CD4-positive, alpha-beta T cell treated with Interleukin-1 beta for 1 hour (primary cell): ENCODE data around the gene PRIM2.
"Not testable (repeated sequence)": the region's sequence is repeated elsewhere in the genome, so short reads cannot be mapped to it uniquely, and the experiment has no call there.

ENCODE experiments used
- DNase-seq, 2 donors: peaks; one replicate each; pipeline ENCODE4 v3.0.0-alpha.2; 2020 to 2022

The PRIM2 gene

DNA sequence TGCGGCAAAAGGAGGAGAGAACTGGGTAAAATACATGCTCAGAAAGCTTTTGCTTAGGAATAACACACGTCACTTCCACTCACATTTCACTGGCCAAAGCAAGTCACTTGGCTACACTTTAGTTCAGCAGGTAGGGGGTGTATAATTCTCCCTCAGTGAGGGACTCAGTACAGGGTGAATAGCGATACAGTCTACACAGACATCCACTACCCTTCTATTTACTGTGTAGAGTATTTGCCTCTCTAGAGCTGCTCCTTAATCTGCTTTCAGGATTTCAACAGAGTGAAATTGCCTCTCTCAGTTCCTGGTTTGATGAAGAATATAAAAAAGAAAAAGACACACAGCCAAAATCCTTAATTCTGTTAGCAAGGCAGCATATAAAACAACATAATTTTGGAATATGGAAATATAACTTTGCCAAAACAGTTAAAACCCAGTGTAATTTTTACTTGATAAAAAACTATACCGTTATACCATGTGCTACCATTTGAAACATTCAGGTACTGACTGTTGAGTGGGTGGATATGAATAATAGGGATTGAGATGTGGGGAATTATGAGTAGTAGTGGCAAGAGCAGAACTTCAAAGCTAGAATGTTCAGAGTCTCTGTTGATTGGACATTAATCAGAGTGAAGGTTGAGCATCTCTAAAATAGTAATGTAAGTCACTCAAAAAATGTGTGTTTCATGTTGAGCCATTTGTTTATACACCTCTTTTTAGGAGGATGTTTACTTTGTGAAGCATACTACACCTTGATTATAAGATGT is 51.7 kb downstream of the PRIM2 start:
- not testable (repeated sequence) for DNase-seq

DNA sequence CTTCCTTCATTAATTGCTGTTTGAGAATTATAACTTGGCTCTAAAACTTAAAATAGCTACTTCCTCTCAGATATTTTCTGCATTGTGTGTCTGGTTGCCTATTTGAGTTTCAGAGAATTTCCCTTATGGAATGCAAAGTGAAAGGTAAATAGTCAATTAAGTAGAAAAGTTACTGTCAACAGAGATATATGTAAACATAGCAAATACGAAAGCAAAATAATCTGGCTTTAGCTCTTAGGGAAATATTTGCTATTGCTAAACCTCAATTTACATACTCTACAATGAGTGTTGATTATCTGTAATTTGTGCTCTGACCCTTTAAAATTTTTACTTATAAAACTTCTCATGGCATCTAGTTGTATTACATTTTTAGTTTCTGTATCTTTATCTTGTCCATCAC is 54.3 kb downstream of the PRIM2 start:
- not testable (repeated sequence) for DNase-seq

DNA sequence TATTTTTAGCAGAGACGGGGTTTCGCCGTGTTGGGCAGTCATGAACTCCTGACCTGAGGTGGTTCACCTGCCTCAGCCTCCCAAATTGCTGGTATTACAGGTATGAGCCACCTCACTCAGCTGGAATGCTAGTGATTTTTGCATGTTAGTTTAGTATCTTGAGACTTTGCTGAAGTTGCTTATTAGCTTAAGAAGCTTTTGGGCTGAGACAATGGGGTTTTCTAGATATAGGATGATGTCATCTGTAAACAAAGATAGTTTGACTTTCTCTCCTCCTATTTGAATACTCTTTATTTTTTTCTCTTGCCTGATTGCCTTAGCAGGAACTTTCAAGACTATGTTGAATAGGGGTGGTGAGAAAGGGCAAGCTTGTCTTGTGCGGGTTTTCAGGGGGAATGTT is 57.3 kb downstream of the PRIM2 start:
- not testable (repeated sequence) for DNase-seq

DNA sequence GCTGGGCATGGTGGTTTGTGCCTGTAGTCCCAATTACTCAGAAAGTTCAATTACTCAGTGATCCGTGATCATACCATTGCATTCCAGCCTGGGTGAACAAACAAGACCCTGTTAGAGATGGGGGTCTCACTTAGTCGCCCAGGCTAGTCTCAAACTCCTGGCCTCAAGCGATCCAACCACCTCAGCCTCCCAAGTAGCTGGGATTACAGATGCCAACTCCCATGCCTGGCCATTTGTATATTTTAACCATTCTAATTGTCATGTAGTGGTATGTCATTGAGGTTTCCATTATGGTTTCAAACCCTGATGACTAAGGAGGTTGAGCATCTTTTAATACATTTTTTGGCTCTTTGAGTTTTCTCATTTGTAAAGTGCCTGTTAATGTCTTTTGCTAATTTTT is 58.7 kb downstream of the PRIM2 start:
- not testable (repeated sequence) for DNase-seq

DNA sequence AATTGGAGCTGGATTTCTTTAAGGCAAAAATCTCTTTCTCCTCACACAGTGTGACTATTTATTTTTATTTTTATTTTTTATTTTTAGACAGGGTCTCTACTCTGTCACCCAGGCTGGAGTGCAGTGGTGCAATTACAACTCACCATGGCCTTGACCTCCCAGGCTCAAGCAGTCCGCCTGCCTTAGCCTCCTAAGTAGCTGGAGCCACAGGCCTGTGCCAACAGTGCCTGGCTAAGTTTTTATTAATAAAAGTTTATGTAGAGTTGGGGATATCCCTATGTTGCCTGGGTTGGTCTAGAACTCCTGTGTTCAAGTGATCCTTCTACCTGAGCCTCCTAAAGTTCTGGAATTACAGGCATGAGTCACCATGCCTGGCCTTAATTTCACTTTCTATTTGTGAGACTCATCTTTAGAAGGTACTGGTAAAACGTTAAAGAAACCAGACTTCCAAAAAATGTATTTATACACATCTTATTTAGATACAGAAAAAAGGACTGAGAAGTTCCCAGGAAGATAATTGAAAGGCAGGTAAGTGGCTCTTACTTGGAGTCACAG is 71.7 kb downstream of the PRIM2 start:
- DNase-seq = not testable (repeated sequence)

DNA sequence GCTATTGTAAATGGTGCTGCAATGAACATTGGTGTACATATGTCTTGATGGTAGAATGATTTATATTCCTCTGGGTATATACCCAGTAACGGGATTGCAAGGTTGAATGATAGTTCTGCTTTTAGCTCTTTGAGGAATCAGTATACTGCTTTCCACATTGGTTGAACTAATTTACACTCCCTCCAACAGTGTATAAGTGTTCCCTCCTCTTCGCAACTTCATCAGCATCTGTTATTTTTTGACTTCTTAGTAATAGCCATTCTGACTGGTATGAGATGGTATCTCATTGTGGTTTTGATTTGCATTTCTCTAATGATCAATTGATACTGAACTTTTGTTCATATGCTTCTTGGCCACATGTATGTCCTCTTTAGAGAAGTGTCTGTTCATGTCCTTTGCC is 73.4 kb downstream of the PRIM2 start:
- DNase-seq = not testable (repeated sequence)

DNA sequence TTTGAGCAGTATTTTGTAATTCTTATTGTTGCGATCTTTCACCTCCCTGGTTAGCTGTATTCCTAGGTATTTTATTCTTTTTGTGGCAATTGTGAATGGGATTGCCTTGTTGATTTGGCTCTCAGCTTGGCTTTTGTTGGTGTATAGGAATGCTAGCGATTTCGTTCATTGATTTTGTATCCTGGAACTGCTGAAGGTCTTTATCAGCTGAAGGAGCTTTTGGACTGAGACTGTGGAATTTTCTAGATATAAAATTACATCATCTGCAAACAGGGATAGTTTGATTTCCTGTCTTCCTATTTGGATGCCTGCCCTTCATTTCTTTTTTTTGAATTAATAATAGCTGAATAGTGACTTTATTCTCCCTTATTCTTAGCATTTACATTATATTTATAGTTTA is 74.6 kb downstream of the PRIM2 start:
- DNase-seq = not testable (repeated sequence)

DNA sequence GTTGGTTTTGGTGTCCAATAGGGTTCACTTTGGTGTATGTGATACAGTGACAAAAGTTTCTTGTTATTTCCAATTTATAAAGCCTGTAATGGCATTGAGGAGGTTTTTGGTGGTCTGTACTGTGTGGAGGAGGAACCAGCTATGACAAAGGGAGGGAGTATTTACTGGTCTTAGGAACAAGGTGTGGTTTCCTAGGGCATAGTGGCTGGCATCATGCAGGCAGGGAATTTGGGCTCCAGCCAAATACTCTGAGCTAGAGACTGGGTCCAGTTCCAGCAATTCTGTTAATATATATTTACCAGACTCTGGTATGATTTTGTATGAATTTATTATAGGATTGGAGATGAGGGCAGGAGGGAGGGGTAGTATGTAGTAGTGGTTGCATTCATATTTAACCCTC is 101.9 kb downstream of the PRIM2 start:
- not testable (repeated sequence) for DNase-seq

DNA sequence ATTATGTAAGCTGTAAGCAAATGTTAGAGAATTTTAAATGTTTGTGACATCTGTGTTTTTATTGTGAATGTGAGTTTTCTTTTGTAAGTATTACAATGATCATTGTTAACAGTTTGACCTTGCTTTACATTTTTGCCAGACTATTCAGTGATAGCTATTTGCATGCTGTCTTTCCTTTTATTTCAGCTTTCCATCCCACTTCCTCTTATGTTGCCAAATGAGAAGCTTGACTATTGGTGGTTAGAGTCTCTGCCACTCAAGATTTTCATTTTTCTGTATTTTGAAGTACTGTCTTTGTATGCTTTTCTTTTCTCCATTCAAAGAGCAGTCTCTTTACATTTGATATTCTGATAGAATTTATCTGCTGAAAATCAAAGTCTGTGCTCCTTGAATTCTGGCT is 104.1 kb downstream of the PRIM2 start:
- no peak for DNase-seq

DNA sequence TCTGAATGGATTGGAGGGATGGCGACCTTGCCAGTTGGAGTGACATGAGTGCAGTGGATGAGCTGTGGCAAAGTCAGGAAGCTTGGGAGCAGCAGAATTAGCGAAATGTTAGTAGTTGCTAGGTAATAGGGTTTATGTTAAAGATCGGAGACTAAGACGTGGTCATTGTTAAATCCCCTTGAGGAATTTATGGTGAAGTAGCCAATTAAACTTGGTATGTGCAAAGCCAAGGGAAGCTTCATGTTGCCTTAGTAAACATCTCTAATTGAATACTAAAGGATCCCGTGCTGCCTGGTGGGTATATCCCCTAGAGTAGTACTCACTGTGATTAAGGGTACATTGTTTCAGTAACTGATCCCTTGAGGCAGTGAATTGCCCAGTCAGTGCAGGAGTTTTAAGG is 106.0 kb downstream of the PRIM2 start:
- DNase-seq = no peak

DNA sequence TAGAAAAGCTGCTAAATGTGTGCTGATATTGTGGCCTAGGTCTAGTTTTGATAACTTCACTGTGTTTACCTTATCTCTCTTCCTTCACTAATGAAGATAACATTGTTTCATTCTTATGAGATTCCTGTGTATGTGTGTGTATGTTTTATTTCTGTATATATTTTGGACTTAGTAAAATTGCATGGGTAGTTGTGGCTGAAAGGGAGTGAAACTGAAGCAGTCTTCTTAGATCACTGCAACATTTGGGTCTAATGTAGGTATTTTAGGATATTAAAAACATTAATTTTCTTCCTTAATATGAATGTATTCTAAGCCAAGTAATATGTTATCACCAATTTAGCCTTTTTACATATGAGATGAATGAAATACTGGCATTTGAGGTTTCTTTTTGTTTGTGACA is 114.3 kb downstream of the PRIM2 start:
- DNase-seq = not testable (repeated sequence)

DNA sequence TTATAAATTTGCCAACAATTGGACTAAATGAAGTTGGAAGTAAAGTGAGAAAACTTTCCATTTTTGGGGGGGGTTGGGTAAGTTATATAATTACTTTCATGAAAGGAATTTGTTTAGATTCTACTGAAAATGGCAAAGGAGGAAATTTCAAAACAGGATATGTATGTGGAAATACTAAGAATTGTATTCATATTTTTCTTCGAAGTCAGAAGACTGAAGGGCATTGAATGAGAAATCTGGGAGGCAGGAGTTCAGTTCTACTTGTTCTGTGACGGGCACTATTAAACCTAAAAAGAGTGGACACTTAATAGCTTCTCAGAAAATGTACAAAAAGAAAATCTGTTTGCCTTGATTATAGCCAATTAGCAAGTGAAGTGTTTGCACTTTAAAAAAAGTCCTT is 114.7 kb downstream of the PRIM2 start:
- no peak for DNase-seq

DNA sequence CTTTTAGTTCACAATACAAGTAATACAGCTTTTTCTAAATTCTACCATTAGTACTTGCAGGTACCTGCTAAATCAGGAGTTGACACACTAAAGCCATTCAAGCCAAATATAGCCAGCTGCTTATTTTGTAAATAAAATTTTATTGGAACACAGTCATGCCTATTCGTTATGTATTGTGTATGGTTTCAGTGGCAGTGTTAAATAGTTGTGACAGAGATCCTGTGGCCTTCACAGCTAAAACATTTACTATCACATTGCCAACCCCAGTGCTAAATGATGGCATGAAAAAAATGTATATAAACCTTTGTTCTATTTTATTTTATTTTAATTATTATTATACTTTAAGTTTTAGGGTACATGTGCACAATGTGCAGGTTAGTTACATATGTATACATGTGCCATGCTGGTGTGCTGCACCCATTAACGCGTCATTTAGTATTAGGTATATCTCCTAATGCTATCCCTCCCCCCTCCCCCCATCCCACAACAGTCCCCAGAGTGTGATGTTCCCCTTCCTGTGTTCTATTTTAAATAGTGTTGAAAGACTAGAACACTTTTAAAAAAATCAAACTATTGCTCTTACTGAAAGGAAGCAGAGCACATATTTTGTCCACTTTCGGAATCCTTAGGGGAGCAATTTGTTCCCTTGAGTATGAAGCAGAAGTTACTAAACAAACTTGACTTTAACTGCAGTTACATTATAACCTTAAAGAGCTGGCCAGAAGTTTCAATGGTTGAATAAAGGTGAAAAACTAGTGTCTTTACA is 115.7 kb downstream of the PRIM2 start:
- DNase-seq = peak in 1 of 2 donors; percentile 2

DNA sequence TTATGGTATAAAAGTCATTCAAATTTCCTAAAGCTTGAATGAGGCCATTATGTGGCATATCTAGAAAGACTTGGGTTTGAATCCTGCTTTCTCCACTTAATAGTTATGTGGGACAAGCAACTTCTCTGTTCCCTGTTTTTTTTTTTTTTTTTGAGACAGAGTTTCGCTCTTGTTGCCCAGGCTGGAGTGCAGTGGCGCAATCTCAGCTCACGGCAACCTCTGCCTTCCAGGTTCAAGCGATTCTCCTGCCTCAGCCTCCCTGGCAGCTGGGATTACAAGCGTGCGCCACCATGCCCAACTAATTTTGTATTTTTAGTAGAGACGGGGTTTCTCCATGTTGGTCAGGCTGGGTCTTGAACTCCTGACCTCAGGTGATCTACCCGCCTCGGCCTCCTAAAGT is 116.4 kb downstream of the PRIM2 start:
- DNase-seq = not testable (repeated sequence)

DNA sequence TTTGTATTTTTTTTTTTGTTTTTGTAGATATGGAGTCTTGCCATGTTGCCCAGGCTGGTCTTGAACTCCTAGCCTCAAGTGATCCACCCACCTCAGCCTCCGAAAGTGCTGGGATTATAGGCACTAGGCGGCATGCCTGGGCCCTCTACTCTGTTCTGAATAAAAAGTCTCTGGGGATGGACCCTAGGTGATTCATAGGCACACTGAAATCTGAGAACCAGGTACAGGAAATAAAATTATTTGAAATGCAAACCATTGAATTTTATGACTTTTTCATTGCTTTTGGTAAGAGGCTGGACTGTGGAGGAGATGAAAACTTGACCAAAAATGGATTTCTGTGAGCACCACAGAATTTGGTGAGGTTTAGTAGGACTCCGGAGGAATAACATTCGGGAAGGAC is 117.5 kb downstream of the PRIM2 start:
- DNase-seq = no peak

DNA sequence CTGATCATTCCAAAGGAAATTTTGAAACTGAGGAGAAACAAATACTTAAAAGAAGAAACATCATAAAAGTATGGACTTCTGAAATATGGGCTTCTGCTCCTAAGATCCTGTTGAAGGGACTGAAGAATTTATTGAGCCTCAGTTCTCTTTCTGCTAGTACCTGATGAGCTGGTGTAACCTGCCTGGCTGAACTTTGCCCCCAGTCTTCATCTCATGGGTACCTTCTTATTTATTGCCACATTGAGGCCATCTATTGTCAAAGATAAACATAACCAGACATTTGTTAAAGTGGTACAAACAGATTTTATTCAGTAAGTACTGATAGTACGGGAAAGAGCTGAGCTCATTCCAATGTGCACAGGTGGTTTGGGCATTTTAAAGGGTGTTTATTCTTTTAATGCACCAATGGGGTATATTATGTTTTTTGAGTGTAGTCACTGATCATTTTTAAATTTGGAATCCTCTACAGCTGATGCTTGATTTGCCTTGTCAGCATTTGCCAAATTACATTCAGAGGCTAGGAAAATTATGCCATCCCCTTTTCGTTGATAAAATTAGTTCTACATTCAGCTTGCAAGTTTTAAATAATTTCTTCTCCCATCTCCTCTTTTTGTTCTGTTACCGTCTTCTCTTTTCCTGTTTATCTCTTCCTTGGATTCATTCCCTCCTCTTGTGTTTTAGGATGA is 118.2 kb downstream of the PRIM2 start:
- no peak for DNase-seq

DNA sequence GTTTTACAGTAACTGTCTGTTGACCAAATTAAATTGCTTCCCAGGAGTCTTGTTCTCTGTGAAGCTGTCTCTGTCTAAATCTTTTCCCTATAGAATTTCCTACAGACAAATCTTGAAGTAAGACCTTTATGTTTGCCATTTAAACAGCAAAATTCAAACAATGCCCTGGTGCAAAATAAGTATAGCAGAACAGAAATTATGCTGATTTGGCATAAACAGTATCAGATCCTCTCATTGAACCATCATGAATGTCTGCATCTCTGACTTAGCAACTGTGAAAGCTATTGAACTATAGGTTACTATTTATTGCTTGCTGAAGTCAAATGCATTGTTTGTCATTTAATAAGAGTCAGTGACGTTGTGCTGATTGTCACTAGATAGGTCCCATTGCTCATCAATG is 123.3 kb downstream of the PRIM2 start:
- DNase-seq = not testable (repeated sequence)

DNA sequence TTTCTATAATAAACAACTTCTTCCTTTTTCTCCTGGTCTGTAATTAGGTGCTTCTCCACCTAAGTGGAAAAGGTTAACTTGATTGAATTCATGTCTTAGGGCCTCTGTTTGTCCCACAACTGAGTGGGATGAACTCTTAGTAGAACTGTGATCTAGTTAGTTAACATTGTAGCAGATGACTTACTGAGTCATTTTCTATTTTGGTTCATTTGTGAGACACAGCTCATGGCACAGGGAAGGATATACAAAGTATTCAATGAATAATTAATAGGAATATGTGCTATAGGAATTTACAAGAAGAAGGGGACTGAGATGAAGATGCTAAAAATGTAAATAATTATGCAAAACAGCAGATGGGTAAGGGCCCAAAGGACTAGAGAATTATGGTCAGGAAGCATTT is 124.7 kb downstream of the PRIM2 start:
- not testable (repeated sequence) for DNase-seq

DNA sequence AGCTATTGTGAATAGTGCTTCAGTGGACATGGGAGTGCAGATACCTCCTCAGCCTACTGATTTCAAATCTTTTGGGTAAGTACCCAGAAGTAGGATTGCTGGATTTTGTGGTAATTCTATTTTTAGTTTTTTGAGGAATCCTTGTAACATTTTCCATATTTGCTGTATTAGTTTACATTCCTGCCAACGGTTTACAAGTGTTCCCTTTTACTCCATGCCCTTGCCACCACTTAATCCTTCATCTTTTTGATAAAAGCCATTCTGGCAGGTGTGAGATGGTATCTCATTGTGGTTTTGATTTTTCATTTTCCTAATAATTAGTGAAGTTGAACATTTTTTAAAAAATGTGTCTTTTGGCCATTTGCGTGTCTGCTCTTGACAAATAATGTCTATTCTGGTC is 125.8 kb downstream of the PRIM2 start:
- DNase-seq = not testable (repeated sequence)

DNA sequence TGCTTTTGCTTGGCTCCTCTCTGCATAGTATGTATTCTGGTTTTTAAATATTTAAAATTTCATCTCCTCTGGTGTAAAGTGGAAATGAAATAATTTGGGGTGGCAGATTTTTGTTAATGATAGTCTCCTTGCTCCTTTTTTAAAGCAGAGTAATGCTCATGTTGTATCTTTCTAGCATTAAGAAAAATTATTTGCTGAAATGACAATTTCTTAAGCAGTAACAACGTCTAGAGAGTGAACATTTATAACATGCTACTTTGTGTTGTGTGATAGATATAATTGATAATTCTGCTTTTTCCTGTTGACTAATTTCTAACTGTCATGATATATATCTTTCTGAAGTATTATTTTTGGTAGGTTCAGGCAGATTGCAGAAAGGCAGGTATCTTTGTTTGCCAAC is 127.4 kb downstream of the PRIM2 start:
- not testable (repeated sequence) for DNase-seq

DNA sequence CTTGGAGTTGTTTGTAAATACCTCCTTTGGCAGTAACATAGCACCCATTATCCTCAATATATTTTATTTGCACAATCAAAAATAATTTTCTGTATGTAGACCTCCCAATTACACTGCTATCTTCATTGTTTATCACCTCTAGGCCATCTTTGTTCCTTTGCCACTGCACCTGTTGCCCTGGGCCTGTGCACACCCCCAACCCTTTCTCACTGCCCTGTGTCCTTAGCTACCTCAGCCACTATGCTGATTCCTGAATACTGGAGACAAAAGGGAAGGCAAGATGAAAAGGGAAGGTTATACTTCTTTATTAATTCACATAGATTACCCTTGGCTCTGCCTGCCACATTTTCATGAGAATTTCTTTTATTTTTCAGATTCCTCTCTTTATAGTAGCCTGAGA is 127.9 kb downstream of the PRIM2 start:
- not testable (repeated sequence) for DNase-seq

DNA sequence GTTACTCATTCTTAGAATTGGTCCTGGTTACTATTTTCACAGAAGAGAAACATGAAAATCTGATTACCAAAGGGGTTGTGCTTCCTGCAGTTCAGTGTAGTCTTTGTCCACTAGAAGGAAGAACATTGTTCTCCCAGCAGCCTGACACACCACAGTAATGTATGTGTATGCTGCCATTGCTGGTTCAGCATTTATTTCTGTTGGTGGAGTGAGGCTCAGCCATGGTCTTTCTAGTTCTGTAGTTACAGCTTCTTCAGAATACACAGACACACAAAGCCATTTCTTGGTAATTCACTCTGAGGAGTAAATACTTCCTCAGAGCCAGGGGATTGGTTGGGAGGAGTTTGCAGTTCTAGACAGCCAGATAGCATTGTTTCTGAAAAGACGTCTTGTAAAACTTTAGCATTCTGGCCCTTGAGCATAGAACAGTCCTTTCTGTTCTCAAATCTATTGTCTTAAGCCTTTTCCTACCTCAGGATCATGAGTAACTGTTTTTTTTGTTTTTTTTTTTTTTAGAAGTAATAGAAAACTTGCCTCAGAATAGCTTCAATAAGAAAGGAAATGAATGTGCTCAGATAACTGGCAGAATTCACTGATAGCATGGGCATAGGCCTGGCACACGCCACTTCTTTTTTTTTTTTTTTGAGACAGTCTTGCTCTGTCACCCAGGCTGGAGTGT is 128.5 kb downstream of the PRIM2 start:
- not testable (repeated sequence) for DNase-seq
